ENCODE data around the gene POLG. TPM values are rescaled to one million over a fixed set of nuclear protein-coding genes. Genes with fewer than 3 reads are reported as not detected.
"Not testable (repeated sequence)": the region's sequence is repeated elsewhere in the genome, so short reads cannot be mapped to it uniquely, and the experiment has no call there.

The POLG gene
- total RNA-seq, 2 donors from 2014 or later, result 70.8 to 86.8 TPM

- Histone ChIP-seq H3K4me1 (no peaks in the 10 kb centered on the region), H3K4me3 (no peak overlapping the region), H3K27ac (no peak overlapping the region), H3K9ac (ENCODE audit: low read depth in 2 of 2, low read length in 2 of 2) (no peak overlapping the region), H3K27me3 (no peaks in the 10 kb centered on the region), H3K36me3 (peaks cover 3% of the 10 kb centered on the region), H3K9me3 (no peaks in the 10 kb centered on the region)
- intact Hi-C loops (cut with DNase I), result no loop called here
- no peak for DNase-seq
- TF ChIP-seq, protein P1, sequence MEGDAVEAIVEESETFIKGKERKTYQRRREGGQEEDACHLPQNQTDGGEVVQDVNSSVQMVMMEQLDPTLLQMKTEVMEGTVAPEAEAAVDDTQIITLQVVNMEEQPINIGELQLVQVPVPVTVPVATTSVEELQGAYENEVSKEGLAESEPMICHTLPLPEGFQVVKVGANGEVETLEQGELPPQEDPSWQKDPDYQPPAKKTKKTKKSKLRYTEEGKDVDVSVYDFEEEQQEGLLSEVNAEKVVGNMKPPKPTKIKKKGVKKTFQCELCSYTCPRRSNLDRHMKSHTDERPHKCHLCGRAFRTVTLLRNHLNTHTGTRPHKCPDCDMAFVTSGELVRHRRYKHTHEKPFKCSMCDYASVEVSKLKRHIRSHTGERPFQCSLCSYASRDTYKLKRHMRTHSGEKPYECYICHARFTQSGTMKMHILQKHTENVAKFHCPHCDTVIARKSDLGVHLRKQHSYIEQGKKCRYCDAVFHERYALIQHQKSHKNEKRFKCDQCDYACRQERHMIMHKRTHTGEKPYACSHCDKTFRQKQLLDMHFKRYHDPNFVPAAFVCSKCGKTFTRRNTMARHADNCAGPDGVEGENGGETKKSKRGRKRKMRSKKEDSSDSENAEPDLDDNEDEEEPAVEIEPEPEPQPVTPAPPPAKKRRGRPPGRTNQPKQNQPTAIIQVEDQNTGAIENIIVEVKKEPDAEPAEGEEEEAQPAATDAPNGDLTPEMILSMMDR (IDR thresholded peaks at IDR 0.05), result no peak
These were observed 41.6 kb downstream of the POLG start for GRCh38 chr15:89293012-89293411.

DNA sequence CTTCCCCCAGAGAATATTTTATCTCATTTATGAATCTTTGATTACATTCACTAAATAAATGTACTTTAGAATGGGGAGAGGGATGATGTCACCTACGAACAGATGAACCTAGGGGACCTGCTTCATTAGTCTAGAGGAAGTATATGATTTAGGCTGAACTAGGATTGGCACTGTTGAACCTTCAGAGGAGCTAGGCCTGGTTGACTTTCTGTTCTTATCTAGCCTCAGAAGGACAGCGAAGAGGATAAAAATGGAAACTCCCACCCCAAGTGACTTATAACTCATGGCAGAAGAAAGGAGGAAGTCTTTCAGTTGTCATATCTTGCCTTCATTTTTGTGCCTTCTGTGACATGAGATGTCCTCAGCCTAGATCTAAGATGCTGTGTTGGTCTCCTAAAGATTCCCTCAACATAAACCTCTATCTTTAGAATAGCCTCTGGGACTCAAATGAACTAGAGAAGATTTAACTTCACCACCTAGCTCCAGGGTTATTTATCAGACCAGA is 42.6 kb downstream of the POLG start:
- Histone ChIP-seq H3K9ac (ENCODE audit: low read depth in 2 of 2, low read length in 2 of 2) (no peak overlapping the region), H3K4me1 (no peaks in the 10 kb centered on the region), H3K9me3 (no peaks in the 10 kb centered on the region), H3K36me3 (peaks cover 3% of the 10 kb centered on the region), H3K4me3 (no peak overlapping the region), H3K27me3 (no peaks in the 10 kb centered on the region), H3K27ac (no peak overlapping the region)
- intact Hi-C loops (cut with DNase I), result no loop called here
- TF ChIP-seq, protein P1 (IDR thresholded peaks at IDR 0.05), result no peak
- no peak for DNase-seq

DNA sequence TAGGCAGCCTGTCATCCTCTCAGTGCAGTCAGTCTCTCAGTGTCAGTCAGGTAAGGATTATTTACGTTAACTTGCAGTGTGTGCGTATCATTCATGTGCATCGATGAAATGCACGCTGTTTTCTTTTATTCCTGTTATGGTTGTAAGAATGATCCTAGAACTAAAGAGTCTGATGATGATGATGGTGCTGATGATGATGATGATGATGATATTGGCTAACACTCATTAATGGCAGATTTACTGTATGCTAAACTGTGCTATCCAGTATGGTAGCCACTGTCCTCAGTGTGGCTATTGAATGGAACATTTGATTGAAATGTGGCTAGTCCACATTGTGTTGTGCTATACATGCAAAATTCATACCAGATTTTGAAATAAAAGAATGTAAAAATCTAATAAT is 51.4 kb downstream of the POLG start:
- Histone ChIP-seq H3K9ac (ENCODE audit: low read depth in 2 of 2, low read length in 2 of 2) (no peak overlapping the region), H3K4me1 (no peaks in the 10 kb centered on the region), H3K27me3 (no peaks in the 10 kb centered on the region), H3K27ac (no peak overlapping the region), H3K36me3 (no peaks in the 10 kb centered on the region), H3K4me3 (no peak overlapping the region), H3K9me3 (no peaks in the 10 kb centered on the region)
- DNase-seq, result no peak
- intact Hi-C loops (cut with DNase I), result no loop called here
- TF ChIP-seq, protein P1 (IDR thresholded peaks at IDR 0.05), result no peak

DNA sequence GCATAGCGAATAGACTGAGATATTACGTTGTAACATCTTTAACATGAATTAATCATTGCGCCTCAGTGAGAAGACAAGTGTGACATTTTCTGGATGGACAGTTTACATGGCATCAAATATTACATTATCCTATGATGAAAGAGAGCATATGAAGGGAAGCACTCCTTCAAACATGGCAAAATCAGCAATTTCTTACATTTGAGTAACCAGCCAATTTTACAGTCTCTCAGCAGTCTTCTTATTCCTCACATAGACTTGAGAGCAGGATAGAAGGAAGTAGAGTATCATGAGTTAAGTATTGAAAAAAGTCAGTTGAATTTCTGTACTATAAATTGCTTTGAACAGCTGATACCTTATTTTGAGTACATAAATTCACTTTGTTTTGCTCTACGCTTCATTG is 52.0 kb downstream of the POLG start:
- no peaks in the 10 kb centered on the region for H3K36me3 ChIP-seq
- no peaks in the 10 kb centered on the region for H3K9me3 ChIP-seq
- H3K27ac ChIP-seq, result no peak overlapping the region
- DNase-seq, result no peak
- no peaks in the 10 kb centered on the region for H3K27me3 ChIP-seq
- H3K4me3 ChIP-seq, result no peak overlapping the region
- no peaks in the 10 kb centered on the region for H3K4me1 ChIP-seq
- intact Hi-C loops (cut with DNase I), result no loop called here
- TF ChIP-seq, protein P1 (IDR thresholded peaks at IDR 0.05), result no peak
- no peak overlapping the region for H3K9ac ChIP-seq (ENCODE audit: low read depth in 2 of 2, low read length in 2 of 2)

GRCh38 chr15:89278307-89278706 is 56.3 kb downstream of the POLG start:
- Histone ChIP-seq H3K27me3 (no peaks in the 10 kb centered on the region), H3K36me3 (no peaks in the 10 kb centered on the region), H3K27ac (no peak overlapping the region), H3K9ac (ENCODE audit: low read depth in 2 of 2, low read length in 2 of 2) (no peak overlapping the region), H3K4me1 (no peaks in the 10 kb centered on the region), H3K4me3 (no peak overlapping the region), H3K9me3 (no peaks in the 10 kb centered on the region)
- intact Hi-C loops (cut with DNase I), result no loop called here
- TF ChIP-seq, protein P1 (IDR thresholded peaks at IDR 0.05), result no peak
- no peak for DNase-seq

GRCh38 chr15:89277281-89277680 is 57.3 kb downstream of the POLG start:
- not testable (repeated sequence) for DNase-seq

More at GRCh38 chr15:89277281-89277680, 57.3 kb downstream of the POLG start:
- H3K4me1 ChIP-seq; H3K27me3 ChIP-seq; H3K4me3 ChIP-seq; H3K9me3 ChIP-seq; H3K9ac ChIP-seq (ENCODE audit: low read depth in 2 of 2, low read length in 2 of 2); H3K27ac ChIP-seq; intact Hi-C loops (cut with DNase I); H3K36me3 ChIP-seq: not testable (repeated sequence)

Small RNAs within 50 kb of the gene (microRNA-seq; reads per million reads assigned to microRNA genes)
- gene MIR6766 (not detected), gene MIR9-3 (not detected)

Other genes starting within 250 kb of the POLG start
- gene ABHD2, start 246.4 kb downstream of the POLG start, total RNA-seq, result 10 to 100 TPM; 71.5 to 86.7 TPM
- not detected for gene RLBP1, start 113.2 kb downstream of the POLG start, total RNA-seq
- 10 to 100 TPM; 19.9 to 76.9 TPM for gene FANCI, start 90.8 kb downstream of the POLG start, total RNA-seq
- gene RHCG, start 161.8 kb upstream of the POLG start, total RNA-seq, result under 1 TPM; 0.48 to 0.67 TPM
- 10 to 100 TPM in 1 of 2 donors, 1 to 10 TPM in 1; 2.9 to 14.6 TPM for gene TICRR, start 240.6 kb upstream of the POLG start, total RNA-seq

Data from colonic mucosa (tissue), 4 donors.